Thyroid gland (tissue), 4 donors: ENCODE results near the gene TRPM1.

Experiments
- POLR2A ChIP-seq, 2 donors: fragments of 450-650 bp; IDR thresholded peaks; one replicate each; pipeline ENCODE4 v1.6.1; 2017; ENCODE audit warnings: antibody characterized with exemption in 2 of 2, mild to moderate bottlenecking in 2 of 2, moderate library complexity in 1 of 2
- TF ChIP-seq, protein P1 (sequence below), 6 experiments: fragments of 200-600 bp in 3 of 6; fragments of 450-650 bp in 3 of 6; sonication (generic) in 3 of 6; IDR thresholded peaks; one replicate each; pipeline ENCODE4 v1.5.1; 2016 to 2019; ENCODE audit warnings: antibody characterized with exemption in 6 of 6, mild to moderate bottlenecking in 2 of 6, inconsistent platforms in 1 of 6, moderate library complexity in 1 of 6

GRCh38 chr15:31042751-31043150 lies 58.8 kb downstream of the TRPM1 start:
- TF ChIP-seq, protein P1, sequence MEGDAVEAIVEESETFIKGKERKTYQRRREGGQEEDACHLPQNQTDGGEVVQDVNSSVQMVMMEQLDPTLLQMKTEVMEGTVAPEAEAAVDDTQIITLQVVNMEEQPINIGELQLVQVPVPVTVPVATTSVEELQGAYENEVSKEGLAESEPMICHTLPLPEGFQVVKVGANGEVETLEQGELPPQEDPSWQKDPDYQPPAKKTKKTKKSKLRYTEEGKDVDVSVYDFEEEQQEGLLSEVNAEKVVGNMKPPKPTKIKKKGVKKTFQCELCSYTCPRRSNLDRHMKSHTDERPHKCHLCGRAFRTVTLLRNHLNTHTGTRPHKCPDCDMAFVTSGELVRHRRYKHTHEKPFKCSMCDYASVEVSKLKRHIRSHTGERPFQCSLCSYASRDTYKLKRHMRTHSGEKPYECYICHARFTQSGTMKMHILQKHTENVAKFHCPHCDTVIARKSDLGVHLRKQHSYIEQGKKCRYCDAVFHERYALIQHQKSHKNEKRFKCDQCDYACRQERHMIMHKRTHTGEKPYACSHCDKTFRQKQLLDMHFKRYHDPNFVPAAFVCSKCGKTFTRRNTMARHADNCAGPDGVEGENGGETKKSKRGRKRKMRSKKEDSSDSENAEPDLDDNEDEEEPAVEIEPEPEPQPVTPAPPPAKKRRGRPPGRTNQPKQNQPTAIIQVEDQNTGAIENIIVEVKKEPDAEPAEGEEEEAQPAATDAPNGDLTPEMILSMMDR (IDR thresholded peaks at IDR 0.05): no peak
- no peak for TF ChIP-seq POLR2A (IDR thresholded peaks at IDR 0.05)
